Measurements from ENCODE around the gene DNAAF8. TPM values are rescaled to one million over a fixed set of nuclear protein-coding genes. Genes with fewer than 3 reads are reported as not detected.

Gene DNAAF8
- total RNA-seq, 4 donors from 2014 or later = 0.31 to 1.1 (median 0.87) TPM

- TF ChIP-seq CTCF (IDR thresholded peaks at IDR 0.05) = no peak
- DNase-seq (ENCODE audit: low spot score) = no peak
- ATAC-seq (ENCODE audit: low FRiP score) = no peak
Measured at GRCh38 chr16:4790261-4790660, 55.9 kb downstream of the DNAAF8 start.

DNA sequence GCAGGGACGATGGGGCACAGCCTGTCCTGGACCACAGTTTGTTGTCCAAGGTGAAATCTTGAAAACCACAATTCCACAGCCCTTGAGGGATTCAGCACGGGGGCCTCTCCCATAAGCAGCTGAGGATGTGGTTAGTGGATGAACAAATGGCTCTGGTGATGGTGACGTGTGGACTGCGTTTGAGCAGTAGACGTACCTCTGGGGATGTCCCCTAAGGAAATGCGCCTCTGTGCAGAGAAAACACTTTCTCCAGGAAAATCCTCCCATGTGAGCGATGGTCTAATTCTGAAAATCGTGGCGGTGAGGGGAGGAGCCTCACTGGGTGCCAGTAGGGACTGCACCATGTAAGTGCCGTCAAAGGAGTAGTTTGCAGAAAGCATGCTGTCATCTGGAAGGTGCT is 56.5 kb downstream of the DNAAF8 start:
- TF ChIP-seq CTCF (IDR thresholded peaks at IDR 0.05) = no peak
- DNase-seq (ENCODE audit: low spot score) = no peak
- ATAC-seq (ENCODE audit: low FRiP score) = no peak

GRCh38 chr16:4792951-4793513 is 58.7 kb downstream of the DNAAF8 start:
- ATAC-seq (ENCODE audit: low FRiP score) = no peak
- no peak for DNase-seq (ENCODE audit: low spot score)
- TF ChIP-seq CTCF (IDR thresholded peaks at IDR 0.05) = no peak

GRCh38 chr16:4795181-4795827 is 61.0 kb downstream of the DNAAF8 start, which contains the start of gene SMIM22:
Gene SMIM22, plus strand, starts transcription at chr16:4795369. Its CDS starts 366 bp downstream, at chr16:4795735.
- no peak for DNase-seq (ENCODE audit: low spot score)
- no peak for ATAC-seq (ENCODE audit: low FRiP score)
- TF ChIP-seq CTCF (IDR thresholded peaks at IDR 0.05) = no peak

- TF ChIP-seq CTCF (IDR thresholded peaks at IDR 0.05) = no peak
- ATAC-seq (ENCODE audit: low FRiP score) (no peak), DNase-seq (ENCODE audit: low spot score) (no peak)
Measured at GRCh38 chr16:4795828-4796572, 61.7 kb downstream of the DNAAF8 start.

- no peak for TF ChIP-seq CTCF (IDR thresholded peaks at IDR 0.05)
- ATAC-seq (ENCODE audit: low FRiP score) (no peak), DNase-seq (ENCODE audit: low spot score) (no peak)
Measured at GRCh38 chr16:4796982-4797804, 62.9 kb downstream of the DNAAF8 start.

All from omental fat pad (tissue), 4 donors.